GM18526 (cell line): Measurements from ENCODE around the gene CEP104.

Source experiments
- POLR2A ChIP-seq: IDR thresholded peaks from 3 replicates; pipeline ENCODE4 v1.6.1; 2011; ENCODE audit not compliant: insufficient read length; ENCODE audit errors: extremely low read depth

Gene CEP104

DNA sequence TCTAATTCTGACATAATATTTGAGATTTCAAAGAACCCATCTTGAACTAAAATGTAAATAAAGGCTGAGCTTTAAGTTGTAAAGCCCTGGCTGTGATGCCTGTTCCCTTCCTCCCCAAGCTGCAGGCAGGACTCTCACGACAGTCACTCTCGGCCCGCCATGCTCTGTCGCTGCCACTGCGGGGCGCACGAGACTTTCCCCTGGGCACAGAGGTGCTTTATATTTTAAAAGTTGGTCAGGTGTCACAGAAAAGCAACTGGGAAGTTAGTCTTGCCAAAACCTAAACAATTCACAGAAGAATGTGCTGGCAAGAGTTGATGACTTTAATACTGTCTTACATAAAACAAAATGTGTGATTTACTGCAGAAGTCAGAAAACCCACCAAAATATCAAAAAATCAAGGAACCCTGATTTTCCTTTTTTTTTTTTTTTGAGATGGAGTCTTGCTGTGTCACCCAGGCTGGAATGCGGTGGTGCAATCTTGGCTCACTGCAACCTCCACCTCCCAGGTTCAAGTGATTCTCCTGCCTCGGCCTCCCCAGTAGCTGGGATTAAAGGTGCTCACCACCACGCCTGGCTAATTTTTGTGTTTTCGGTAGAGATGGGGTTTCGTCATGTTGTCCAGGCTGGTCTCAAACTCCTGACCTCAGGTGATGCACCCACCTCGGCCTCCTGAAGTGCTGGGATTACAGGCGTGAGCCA, 71.4 kb downstream of the CEP104 start:
- no peak for TF ChIP-seq POLR2A

DNA sequence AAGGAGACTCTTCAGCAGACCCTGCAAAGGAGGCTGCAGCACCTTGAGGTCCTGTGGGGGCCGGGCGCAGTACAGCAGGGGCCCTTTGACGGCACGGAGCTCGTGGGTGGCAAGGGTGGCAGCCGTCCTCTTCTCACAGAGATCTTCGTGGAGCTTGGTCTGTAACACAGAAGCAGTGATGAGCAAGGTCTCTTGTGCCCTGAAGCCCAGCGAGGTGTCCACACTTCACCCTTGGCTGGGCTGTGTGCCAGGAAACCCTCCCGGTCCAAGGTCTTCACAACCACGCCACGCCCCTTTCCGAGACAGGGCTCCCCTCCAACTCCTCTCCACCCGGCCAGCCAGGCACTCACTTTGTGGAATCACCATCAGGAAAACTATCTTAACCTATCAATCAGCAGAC, 72.0 kb downstream of the CEP104 start:
- TF ChIP-seq POLR2A, result no peak

DNA sequence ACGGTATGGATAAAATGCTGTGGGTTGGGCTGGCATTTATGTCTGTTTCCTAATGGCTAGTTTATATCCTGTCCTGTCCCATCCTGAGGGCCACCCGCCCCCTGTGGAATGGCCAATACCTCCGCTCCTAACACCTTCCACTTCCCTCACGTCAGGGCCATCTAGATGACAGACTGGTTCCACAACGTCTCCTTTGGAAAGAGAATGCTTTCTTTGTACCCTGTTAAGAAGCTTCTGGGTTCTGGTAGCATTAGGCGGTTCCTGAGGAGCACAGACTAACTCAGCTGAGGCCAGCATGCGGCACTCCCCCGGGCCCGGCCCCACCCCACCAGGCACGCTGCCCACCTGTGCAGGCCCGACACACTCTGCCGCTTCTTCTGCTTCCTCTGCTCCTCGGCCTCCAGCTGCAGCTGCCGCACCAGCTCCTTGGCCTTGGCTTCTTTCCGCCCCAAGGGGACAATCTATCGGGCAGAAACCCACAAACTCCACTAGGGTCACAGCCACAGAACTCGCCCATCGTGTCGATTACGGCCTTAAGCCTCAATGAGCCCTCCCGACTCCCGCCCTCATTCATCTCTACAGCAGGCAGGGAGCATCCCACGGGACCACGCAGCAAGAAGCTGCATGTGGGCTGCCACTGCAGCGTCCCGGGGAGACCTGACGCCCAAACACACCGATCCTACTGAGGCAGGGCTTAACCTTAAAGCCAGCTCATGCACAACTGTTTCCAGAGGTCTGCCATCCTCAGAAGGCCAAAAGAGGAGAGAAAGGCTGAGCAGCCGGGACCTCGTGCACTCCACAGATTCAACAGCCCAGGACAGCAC, 73.1 kb downstream of the CEP104 start:
- no peak for TF ChIP-seq POLR2A

DNA sequence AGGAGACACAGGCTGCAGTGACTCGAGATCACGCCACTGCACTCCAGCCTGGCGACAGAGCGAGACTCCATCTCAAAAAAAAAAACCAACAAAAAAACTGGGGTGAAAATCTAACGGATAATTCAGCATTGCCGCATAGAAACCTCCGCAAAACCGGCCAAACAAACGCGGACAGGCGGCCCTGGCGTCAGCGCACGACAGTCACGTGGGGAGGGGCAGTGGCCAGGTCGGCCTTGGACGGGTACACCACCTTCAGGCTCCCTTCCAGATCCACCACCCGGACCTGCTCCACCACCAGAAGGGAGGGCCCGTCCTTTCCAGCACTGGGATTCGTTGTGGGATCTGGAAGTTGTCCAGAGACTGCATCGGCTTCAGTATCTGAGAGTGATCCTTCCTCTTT, 76.1 kb downstream of the CEP104 start:
- TF ChIP-seq POLR2A, result no peak

DNA sequence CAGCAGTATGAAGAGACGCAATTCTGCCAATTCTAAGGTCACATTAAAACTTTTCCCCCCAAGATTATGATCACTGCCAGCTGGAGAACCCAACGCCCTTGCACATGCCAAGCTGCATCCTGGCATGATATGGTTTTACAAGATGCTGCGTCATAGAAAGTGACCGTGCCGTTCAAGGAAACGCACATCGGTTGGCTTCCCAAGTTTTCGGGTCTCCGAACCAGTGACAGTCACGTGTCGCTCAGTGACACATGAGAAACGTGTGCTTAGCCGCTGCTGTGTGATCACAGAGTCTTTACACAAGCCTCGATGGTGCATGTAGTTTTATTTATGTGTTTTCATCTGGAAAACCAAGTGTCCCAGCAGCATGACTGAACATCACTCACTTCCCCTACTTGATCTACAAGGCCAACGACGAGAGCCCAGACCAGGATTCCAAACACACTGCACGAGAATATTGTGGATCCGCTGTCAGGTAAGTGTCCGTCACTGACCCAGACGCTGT, 77.0 kb downstream of the CEP104 start:
- TF ChIP-seq POLR2A, result no peak

DNA sequence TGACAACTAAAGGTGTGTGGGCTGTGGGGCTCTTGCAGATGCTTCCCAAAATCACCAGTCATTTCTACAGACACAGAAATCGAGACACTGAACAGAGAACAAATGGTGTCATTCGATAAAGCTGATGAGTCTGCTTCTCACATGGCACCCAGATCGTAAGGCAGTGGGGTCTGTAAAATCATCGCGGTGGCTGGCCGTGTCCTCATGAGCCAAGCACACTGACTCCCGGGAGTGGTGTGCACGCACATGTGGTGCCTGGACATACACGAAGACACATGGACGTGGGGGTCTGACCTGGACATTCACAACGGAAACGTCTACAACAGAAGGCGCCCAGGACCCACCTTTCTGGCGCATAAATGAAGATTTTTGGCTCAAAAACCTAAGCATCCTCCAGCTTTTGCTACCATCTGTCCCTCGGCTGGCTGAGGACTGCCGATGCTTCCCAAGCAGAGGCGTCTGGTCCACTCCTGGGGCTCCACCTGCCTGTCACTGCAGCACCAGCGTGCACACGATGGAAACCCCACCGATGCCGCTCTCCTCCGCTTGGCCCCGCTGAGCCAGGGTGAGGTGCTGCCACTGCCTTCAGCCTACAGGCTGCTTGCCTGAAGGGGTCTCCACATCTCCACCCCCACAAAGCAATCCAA, 77.6 kb downstream of the CEP104 start:
- TF ChIP-seq POLR2A, result no peak

DNA sequence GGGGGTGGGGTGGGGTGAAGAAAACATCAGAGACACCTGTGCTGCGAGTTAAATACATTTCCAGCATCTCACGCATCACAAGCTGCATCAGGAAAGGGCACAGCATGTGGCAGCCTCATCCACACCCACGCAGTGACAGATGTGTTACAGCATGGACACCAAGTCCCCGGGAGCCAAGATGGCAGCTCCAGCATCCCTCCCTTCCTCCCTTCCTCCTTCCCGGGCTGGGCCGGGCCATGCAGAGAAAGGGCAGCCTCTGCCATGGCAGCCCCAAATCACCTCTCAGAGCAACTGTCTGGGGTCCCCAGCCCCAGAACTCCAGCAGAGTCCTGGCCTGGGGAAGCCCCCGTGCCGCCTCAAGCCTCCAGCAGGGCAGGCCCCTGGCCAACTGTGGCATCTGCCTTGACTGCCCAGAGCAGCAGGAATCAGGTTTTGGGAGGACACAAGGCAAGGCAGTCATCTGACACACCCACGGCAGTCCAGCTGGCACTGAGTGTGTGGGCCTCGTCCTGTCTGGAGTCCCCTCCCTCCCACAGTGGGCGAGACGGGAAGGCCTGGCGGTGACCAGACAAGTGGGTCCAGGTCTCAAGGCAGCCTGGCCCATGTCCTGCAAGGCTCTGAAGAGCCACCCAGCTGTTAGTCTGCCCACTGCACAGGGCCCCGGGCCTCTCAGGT, 78.3 kb downstream of the CEP104 start:
- no peak for TF ChIP-seq POLR2A

DNA sequence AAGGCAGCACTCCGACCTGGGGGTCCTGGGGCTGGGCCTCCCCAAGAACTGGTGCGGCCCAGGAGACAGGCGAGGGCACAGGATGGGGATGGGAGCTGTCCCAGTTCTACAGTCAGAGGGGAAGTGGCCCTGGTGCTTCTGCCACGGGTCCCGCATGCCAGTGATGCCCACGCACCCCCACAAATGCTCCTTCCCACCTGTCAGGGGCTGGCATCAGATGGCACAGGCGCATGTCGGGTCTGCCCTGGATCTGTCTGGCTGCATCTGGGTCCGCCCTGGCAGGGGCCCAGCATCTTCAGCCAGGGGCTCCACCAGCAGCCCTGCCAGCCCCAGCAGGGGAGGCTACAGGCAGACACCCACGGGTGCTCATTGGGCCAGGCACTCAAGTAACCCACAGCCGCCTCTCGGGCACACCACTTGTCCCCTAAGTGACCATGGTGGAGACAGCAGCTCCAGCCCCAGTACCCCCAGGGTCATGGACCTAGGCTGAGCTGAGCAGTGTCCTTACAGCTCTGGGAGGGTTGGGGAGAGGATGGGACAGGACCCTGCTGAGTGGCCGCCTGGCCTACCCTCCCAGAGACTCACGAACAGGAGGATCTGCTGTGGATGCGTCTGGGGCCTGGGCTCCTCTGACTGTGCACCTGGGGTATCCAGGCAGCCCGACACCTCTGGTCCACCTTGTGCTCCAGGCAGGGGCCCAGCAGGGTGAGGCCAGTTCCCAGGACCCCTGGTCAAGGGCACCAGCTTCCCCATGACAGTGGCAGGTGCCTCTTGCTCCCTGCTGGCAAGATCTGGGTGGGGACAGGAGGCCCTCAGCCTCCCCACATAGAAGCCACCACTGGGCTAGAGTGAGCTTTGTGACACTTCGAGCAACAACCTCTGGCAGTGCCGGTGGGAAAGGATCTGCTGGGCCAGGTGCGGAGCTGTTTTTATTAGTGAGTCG, 79.1 kb downstream of the CEP104 start:
- no peak for TF ChIP-seq POLR2A

DNA sequence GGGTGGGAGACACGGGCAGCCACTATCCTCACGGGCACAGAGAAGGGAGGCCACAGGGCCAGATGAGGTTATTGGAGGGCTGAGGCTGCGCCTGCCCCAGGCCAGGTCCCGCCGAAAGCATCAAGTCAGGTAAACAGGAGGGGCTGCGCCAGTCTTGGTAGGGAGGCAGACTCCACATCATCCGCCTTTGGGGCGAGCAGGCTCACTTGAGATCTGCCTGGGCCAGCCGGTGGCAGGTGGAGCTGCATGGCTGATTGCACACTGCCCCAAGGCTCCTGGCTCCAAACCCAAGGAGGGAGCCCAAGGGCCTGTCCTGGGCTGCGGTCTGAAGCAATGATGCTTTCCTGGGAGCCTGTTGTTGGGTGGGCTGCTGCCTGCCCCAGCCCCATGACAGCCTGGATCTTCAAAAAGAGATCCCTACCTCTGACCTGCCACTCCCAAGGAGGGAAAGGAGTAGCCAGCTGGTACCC, 79.9 kb downstream of the CEP104 start:
- no peak for TF ChIP-seq POLR2A

DNA sequence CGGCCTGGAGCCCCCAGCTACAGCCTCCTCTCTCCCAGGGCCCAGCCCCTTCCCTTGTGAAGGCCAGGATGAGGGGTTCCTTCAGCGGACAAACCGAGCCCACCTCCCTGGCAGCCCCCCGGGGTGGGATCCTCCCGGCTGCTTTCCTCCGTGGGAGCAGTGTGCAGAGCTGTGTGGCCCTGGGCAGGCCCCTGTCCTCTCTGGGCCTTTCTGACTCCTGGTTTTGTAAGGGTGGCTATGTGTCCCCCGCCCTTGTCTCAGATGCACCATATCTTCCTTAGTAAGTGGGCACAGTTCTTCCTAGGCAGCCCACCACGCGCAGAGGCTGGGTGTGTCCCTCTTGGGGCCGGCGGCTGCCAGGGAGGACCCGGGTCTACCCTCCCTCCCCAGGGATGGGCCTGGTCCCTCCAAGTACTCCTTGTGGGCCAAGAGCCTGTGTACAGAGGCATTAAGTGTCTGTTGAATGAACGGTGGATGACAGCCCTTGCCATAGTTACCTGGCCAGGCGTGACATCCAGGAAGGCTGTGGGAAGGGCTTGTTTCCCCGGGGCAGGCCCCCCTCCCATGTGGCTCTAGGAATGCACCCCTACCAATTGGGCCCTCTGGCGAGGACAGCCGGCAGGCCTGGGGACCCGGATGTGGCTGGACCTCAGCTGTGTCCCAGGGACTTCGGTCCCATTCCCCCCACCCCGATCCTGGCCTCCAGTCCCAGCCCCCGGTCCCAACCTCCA, 80.6 kb downstream of the CEP104 start:
- TF ChIP-seq POLR2A, result no peak

DNA sequence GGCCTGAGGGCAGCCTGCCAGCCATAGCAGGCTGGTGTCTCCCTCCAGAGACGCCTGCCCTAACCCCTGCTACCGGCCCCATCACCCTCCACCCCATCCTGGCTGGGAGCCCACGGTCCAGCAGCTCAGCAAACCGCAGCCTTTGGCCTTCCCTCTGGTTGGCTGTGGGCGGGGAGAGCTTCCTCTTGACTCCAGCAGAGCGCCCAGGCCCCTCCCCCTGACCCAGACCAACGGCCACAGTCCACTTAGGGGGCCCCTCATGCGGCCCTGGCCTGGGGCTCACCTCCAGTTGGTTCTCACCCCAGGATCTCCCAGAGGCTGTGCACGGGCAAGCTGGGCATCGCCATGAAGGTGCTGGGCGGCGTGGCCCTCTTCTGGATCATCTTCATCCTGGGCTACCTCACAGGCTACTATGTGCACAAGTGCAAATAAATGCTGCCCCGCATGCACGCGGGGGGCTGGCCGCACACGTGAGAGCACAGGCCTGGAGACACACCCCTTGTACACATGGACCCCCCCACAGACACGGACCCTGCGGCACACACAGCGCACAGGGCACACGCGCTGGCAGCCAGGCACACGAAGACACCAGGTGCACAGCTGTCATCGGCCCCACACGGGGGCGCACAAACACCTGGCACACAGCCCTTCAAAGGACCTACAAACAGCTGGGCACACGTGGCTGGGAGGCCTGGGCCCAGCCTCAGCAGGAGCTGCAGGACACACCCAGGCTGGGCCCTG, 81.4 kb downstream of the CEP104 start:
- no peak for TF ChIP-seq POLR2A

DNA sequence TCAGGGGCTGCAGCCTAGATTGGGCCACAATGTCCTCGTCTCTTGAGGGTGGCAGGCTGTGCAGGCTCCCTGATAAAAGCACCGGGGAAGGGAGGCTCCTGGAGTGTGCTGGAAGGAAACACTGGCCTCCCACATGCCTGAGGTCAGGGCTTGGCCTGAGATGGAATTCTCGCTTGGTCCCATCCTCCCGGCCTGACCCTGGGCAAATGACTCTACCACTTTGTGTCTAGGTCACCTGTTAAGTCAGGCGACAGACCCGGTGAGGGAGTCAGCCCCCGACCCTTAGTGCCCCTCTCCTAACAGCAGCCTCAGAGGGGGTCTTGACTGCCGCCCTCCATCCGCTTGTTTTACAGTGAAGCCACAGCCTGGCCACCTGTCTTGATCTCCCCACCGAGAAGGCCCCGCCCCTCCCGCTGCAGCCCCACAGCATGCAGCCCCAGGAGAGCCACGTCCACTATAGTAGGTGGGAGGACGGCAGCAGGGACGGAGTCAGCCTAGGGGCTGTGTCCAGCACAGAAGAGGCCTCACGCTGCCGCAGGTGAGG, 82.0 kb downstream of the CEP104 start:
- no peak for TF ChIP-seq POLR2A
